ENCODE data around the gene ADAD2.

ADAD2 gene

DNA sequence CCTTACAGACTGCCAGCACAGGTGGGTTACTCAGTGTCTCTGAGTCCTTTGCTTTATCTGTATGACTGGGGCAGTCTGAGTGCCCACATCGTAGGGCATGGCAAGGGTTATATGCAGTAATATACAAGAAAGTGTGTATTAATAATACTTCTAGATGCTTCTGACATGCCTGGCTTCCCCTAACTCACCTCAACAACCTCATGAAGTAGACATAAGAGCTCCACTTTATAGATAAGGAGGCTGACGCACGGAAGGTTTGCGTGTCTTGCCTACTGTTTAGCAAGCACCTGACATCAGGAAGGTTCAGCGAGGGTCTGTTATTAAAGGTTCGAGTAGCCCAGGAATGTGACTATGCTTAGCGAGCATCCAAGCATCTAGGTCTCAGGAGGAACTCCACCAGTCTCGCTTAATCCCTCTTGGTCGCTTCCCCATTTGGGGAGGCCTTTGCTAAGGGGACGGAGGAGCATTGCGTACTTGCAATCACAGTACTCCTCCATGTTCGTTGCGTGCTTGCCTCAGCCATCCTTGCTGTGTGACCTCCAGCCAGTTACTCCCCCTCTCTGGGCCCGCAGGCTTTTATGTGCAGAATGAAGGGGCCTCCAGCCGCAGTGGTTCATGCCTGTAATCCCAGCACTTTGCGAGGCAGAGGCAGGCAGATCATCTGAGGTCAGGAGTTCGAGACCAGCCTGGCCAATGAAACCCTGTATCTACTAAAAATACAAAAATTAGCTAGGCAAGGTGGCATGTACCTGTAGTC, 47.2 kb downstream of the ADAD2 start:
- TF ChIP-seq, protein P1, sequence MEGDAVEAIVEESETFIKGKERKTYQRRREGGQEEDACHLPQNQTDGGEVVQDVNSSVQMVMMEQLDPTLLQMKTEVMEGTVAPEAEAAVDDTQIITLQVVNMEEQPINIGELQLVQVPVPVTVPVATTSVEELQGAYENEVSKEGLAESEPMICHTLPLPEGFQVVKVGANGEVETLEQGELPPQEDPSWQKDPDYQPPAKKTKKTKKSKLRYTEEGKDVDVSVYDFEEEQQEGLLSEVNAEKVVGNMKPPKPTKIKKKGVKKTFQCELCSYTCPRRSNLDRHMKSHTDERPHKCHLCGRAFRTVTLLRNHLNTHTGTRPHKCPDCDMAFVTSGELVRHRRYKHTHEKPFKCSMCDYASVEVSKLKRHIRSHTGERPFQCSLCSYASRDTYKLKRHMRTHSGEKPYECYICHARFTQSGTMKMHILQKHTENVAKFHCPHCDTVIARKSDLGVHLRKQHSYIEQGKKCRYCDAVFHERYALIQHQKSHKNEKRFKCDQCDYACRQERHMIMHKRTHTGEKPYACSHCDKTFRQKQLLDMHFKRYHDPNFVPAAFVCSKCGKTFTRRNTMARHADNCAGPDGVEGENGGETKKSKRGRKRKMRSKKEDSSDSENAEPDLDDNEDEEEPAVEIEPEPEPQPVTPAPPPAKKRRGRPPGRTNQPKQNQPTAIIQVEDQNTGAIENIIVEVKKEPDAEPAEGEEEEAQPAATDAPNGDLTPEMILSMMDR (IDR thresholded peaks at IDR 0.05; ENCODE audit: control insufficient read depth, insufficient read depth, low read depth, low read length, missing control alignments): no peak
- DNase-seq (ENCODE audit: low read depth): no peak
- H3K4me3 ChIP-seq (ENCODE audit: control insufficient read depth, low read depth, low read length): no peak overlapping the region

- DNase-seq (ENCODE audit: low read depth): no peak
- H3K4me3 ChIP-seq (ENCODE audit: control insufficient read depth, low read depth, low read length): no peak overlapping the region
- TF ChIP-seq, protein P1 (IDR thresholded peaks at IDR 0.05; ENCODE audit: control insufficient read depth, insufficient read depth, low read depth, low read length, missing control alignments): peak; percentile 19
Observed at GRCh38 chr16:84239141-84239769, 48.3 kb downstream of the ADAD2 start.

GRCh38 chr16:84239909-84240308, 49.0 kb downstream of the ADAD2 start, which contains the start of gene KCNG4:
Gene KCNG4 (minus strand): TSS chr16:84240012. CDS start chr16:84237485, 2,527 bp downstream.
- TF ChIP-seq, protein P1 (IDR thresholded peaks at IDR 0.05; ENCODE audit: control insufficient read depth, insufficient read depth, low read depth, low read length, missing control alignments): no peak
- DNase-seq (ENCODE audit: low read depth): no peak
- H3K4me3 ChIP-seq (ENCODE audit: control insufficient read depth, low read depth, low read length): no peak within 1 kb of the TSS

GRCh38 chr16:84240455-84240854, 49.5 kb downstream of the ADAD2 start:
- TF ChIP-seq, protein P1 (IDR thresholded peaks at IDR 0.05; ENCODE audit: control insufficient read depth, insufficient read depth, low read depth, low read length, missing control alignments): no peak
- no peak overlapping the region for H3K4me3 ChIP-seq (ENCODE audit: control insufficient read depth, low read depth, low read length)
- DNase-seq (ENCODE audit: low read depth): no peak

- TF ChIP-seq, protein P1 (IDR thresholded peaks at IDR 0.05; ENCODE audit: control insufficient read depth, insufficient read depth, low read depth, low read length, missing control alignments): no peak
- no peak overlapping the region for H3K4me3 ChIP-seq (ENCODE audit: control insufficient read depth, low read depth, low read length)
- DNase-seq (ENCODE audit: low read depth): no peak
Observed at GRCh38 chr16:84241778-84242177, 50.8 kb downstream of the ADAD2 start.

- H3K4me3 ChIP-seq (ENCODE audit: control insufficient read depth, low read depth, low read length): no peak overlapping the region
- no peak for DNase-seq (ENCODE audit: low read depth)
- TF ChIP-seq, protein P1 (IDR thresholded peaks at IDR 0.05; ENCODE audit: control insufficient read depth, insufficient read depth, low read depth, low read length, missing control alignments): no peak
Observed at GRCh38 chr16:84242839-84243238, 51.9 kb downstream of the ADAD2 start.
